ENCODE measurements around the gene ZFP57. TPM values are rescaled to one million over a fixed set of nuclear protein-coding genes. Genes with fewer than 3 reads are reported as not detected.
"Not testable (repeated sequence)": the region's sequence is repeated elsewhere in the genome, so short reads cannot be mapped to it uniquely, and the experiment has no call there.

ZFP57 gene
- polyA plus RNA-seq, 2 donors = 0.06 to 1.3 TPM

DNA sequence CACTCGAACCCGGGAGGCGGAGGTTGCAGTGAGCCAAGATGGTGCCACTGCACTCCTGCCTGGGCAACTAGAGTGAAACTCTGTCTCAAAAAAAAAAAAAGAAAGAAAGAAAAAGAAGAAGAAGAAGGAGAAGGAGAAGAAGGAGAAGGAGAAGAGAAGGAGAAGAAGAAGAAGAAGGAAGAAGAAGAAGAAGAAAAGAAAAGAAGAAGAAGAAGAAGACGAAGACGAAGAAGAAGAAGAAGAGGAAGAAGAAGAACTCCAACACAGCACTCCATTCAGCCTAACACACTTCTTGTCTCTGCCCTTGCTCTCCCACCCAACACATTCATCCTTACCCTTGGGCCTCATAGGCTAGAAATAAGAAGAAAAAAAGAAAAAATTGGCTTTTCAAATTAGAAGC, 6.9 kb downstream of the ZFP57 start:
- H3K4me1 ChIP-seq (ENCODE audit: control insufficient read depth in 2 of 2, insufficient read depth in 2 of 2, low read length in 1 of 2) = no peaks in the 10 kb centered on the region
- no peak overlapping the region for H3K27ac ChIP-seq (ENCODE audit: low read depth in 2 of 2, low read length in 1 of 2)
- H3K4me3 ChIP-seq (ENCODE audit: low read depth in 1 of 2, low read length in 2 of 2) = no peak overlapping the region
- no peaks in the 10 kb centered on the region for H3K27me3 ChIP-seq (ENCODE audit: control insufficient read depth in 1 of 2, insufficient read depth in 2 of 2, low read length in 2 of 2)
- 89 to 95% methylated on average over 5 of the region's 5 CpGs for WGBS, 2 donors
- no peaks in the 10 kb centered on the region for H3K36me3 ChIP-seq (ENCODE audit: control insufficient read depth in 2 of 2, insufficient read depth in 2 of 2, low read length in 1 of 2)
- no peaks in the 10 kb centered on the region for H3K9me3 ChIP-seq (ENCODE audit: control insufficient read depth in 2 of 2, insufficient read depth in 1 of 2, low read depth in 1 of 2, low read length in 1 of 2)

GRCh38 chr6:29673161-29673560, 7.8 kb downstream of the ZFP57 start:
- Histone ChIP-seq H3K27ac (ENCODE audit: low read depth in 2 of 2, low read length in 1 of 2) (no peak overlapping the region), H3K36me3 (ENCODE audit: control insufficient read depth in 2 of 2, insufficient read depth in 2 of 2, low read length in 1 of 2) (no peaks in the 10 kb centered on the region), H3K4me1 (ENCODE audit: control insufficient read depth in 2 of 2, insufficient read depth in 2 of 2, low read length in 1 of 2) (no peaks in the 10 kb centered on the region), H3K9me3 (ENCODE audit: control insufficient read depth in 2 of 2, insufficient read depth in 1 of 2, low read depth in 1 of 2, low read length in 1 of 2) (no peaks in the 10 kb centered on the region), H3K27me3 (ENCODE audit: control insufficient read depth in 1 of 2, insufficient read depth in 2 of 2, low read length in 2 of 2) (no peaks in the 10 kb centered on the region), H3K4me3 (ENCODE audit: low read depth in 1 of 2, low read length in 2 of 2) (no peak overlapping the region)
- 92 to 96% methylated on average over 12 of the region's 12 CpGs for WGBS, 2 donors

DNA sequence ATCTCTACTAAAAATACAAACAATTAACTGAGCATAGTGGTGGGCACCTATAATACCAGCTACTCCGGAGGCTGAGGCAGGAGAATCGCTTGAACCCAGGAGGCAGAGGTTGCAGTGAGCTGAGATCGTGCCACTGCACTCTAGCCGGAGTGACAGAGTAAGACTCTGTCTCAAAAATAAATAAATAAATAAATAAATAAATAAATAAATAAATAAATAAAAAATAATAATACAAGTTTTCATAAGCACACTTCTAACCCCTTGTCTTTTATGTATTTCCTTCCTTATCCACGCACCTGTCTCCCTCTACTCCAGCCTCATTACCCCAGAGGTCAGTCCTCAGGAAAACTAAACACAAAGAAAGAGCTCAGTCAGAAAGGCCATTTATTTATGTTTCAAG, 8.8 kb downstream of the ZFP57 start:
- WGBS, 2 donors = 93 to 96% methylated on average over 5 of the region's 5 CpGs
- not testable (repeated sequence) for H3K27ac ChIP-seq (ENCODE audit: low read depth in 2 of 2, low read length in 1 of 2); H3K36me3 ChIP-seq (ENCODE audit: control insufficient read depth in 2 of 2, insufficient read depth in 2 of 2, low read length in 1 of 2); H3K27me3 ChIP-seq (ENCODE audit: control insufficient read depth in 1 of 2, insufficient read depth in 2 of 2, low read length in 2 of 2); H3K9me3 ChIP-seq (ENCODE audit: control insufficient read depth in 2 of 2, insufficient read depth in 1 of 2, low read depth in 1 of 2, low read length in 1 of 2); H3K4me1 ChIP-seq (ENCODE audit: control insufficient read depth in 2 of 2, insufficient read depth in 2 of 2, low read length in 1 of 2); H3K4me3 ChIP-seq (ENCODE audit: low read depth in 1 of 2, low read length in 2 of 2)

DNA sequence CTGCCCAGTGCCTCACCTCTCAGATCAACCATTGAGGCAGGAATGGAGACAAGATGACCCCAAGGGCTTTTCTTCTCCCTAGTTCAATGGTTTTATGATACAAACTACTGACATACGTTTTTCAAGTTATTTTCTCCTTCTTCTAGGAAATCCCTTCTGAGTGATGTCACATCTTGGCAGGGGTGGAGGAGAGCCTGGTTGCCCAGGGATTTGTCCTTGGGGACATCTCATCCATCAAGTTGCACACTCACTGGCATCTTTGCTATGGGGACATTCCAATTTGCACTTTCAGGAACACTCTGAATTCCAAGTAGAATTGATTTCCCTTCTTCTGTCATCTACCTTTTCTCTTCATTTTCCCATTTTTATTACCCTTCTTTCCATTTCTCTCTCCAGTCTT, 9.9 kb downstream of the ZFP57 start:
- 20 to 33% methylated on average over 1 of the region's 1 CpG for WGBS, 2 donors
- H3K9me3 ChIP-seq (ENCODE audit: control insufficient read depth in 2 of 2, insufficient read depth in 1 of 2, low read depth in 1 of 2, low read length in 1 of 2) = no peaks in the 10 kb centered on the region
- H3K27me3 ChIP-seq (ENCODE audit: control insufficient read depth in 1 of 2, insufficient read depth in 2 of 2, low read length in 2 of 2) = no peaks in the 10 kb centered on the region
- no peak overlapping the region for H3K4me3 ChIP-seq (ENCODE audit: low read depth in 1 of 2, low read length in 2 of 2)
- H3K27ac ChIP-seq (ENCODE audit: low read depth in 2 of 2, low read length in 1 of 2) = no peak overlapping the region
- H3K4me1 ChIP-seq (ENCODE audit: control insufficient read depth in 2 of 2, insufficient read depth in 2 of 2, low read length in 1 of 2) = no peaks in the 10 kb centered on the region
- H3K36me3 ChIP-seq (ENCODE audit: control insufficient read depth in 2 of 2, insufficient read depth in 2 of 2, low read length in 1 of 2) = no peaks in the 10 kb centered on the region

DNA sequence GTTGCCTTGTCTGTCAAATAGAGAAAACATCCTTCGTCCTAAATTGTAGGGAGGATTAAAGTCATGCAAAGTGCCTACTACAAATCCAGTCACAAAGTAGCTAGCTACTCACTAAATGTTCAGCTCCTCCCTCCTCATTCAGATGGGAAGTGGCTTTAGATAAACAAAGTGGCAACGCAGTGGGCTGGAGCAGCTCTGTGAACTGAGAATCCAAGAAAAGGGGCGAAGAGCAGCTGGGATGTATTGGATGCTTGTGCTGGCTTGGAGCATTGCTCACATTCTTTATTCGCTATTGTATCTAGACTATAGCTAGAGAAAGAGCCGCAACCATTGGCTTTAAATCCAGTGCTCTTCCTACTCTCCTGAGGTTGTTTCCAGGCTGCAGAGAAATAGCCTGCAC, 13.8 kb downstream of the ZFP57 start:
- H3K27ac ChIP-seq (ENCODE audit: low read depth in 2 of 2, low read length in 1 of 2) = no peak overlapping the region
- WGBS, 2 donors = 50 to 53% methylated on average over 5 of the region's 5 CpGs
- no peaks in the 10 kb centered on the region for H3K9me3 ChIP-seq (ENCODE audit: control insufficient read depth in 2 of 2, insufficient read depth in 1 of 2, low read depth in 1 of 2, low read length in 1 of 2)
- peaks cover 0 to 2% of the 10 kb centered on the region in 2 donors for H3K27me3 ChIP-seq (ENCODE audit: control insufficient read depth in 1 of 2, insufficient read depth in 2 of 2, low read length in 2 of 2)
- no peak overlapping the region for H3K4me3 ChIP-seq (ENCODE audit: low read depth in 1 of 2, low read length in 2 of 2)
- H3K4me1 ChIP-seq (ENCODE audit: control insufficient read depth in 2 of 2, insufficient read depth in 2 of 2, low read length in 1 of 2) = no peaks in the 10 kb centered on the region
- no peaks in the 10 kb centered on the region for H3K36me3 ChIP-seq (ENCODE audit: control insufficient read depth in 2 of 2, insufficient read depth in 2 of 2, low read length in 1 of 2)

- Histone ChIP-seq H3K9me3 (ENCODE audit: control insufficient read depth in 2 of 2, insufficient read depth in 1 of 2, low read depth in 1 of 2, low read length in 1 of 2) (no peaks in the 10 kb centered on the region), H3K36me3 (ENCODE audit: control insufficient read depth in 2 of 2, insufficient read depth in 2 of 2, low read length in 1 of 2) (no peaks in the 10 kb centered on the region), H3K4me1 (ENCODE audit: control insufficient read depth in 2 of 2, insufficient read depth in 2 of 2, low read length in 1 of 2) (no peaks in the 10 kb centered on the region), H3K27me3 (ENCODE audit: control insufficient read depth in 1 of 2, insufficient read depth in 2 of 2, low read length in 2 of 2) (peaks cover 0 to 2% of the 10 kb centered on the region in 2 donors), H3K27ac (ENCODE audit: low read depth in 2 of 2, low read length in 1 of 2) (no peak overlapping the region), H3K4me3 (ENCODE audit: low read depth in 1 of 2, low read length in 2 of 2) (no peak overlapping the region)
- WGBS, 2 donors = 92 to 100% methylated on average over 1 of the region's 1 CpG
Observed at GRCh38 chr6:29666826-29667130, 14.2 kb downstream of the ZFP57 start.

DNA sequence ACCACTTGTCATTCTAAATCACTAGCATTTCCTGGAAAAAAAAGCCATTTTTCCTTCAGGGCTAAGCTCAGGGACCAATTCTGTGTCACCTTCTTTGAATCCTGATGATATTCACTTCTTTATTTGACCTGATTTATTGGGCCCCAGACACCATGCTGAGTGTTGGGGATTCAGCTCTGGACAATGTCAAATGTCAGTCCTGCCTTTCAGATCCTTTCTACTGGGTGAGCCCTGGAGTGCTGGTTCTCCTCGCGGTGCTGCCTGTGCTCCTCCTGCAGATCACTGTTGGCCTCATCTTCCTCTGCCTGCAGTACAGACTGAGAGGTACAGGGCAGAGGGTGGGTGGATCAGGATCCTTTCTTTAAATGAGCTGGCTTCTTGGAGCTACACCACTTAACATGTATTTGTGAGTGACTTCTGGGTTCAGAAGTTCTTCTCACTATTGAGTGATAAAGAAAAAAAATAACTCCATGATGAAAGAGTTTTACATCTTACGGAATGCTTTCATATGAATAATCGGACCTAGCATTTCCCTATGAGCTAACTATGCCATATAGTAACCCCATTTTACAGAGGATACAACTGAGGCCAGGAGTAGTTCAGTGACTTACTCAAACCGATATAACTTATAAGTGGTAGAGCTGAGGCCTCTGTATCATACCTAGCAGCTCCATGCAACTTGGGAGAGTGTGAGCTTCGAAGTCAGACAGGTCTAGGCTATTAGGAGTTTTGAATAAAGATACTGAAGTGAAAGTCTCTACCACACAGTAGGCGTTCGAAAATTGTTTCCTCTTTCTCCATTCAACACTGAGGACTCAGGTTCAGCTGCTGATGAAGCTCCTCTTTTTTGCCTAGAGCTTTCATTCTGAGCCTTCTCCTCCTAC, 14.8 kb downstream of the ZFP57 start:
- Histone ChIP-seq H3K4me3 (ENCODE audit: low read depth in 1 of 2, low read length in 2 of 2) (no peak overlapping the region), H3K4me1 (ENCODE audit: control insufficient read depth in 2 of 2, insufficient read depth in 2 of 2, low read length in 1 of 2) (no peaks in the 10 kb centered on the region), H3K36me3 (ENCODE audit: control insufficient read depth in 2 of 2, insufficient read depth in 2 of 2, low read length in 1 of 2) (no peaks in the 10 kb centered on the region), H3K27ac (ENCODE audit: low read depth in 2 of 2, low read length in 1 of 2) (no peak overlapping the region), H3K9me3 (ENCODE audit: control insufficient read depth in 2 of 2, insufficient read depth in 1 of 2, low read depth in 1 of 2, low read length in 1 of 2) (no peaks in the 10 kb centered on the region), H3K27me3 (ENCODE audit: control insufficient read depth in 1 of 2, insufficient read depth in 2 of 2, low read length in 2 of 2) (peaks cover 0 to 2% of the 10 kb centered on the region in 2 donors)
- 77 to 83% methylated on average over 8 of the region's 8 CpGs for WGBS, 2 donors

DNA sequence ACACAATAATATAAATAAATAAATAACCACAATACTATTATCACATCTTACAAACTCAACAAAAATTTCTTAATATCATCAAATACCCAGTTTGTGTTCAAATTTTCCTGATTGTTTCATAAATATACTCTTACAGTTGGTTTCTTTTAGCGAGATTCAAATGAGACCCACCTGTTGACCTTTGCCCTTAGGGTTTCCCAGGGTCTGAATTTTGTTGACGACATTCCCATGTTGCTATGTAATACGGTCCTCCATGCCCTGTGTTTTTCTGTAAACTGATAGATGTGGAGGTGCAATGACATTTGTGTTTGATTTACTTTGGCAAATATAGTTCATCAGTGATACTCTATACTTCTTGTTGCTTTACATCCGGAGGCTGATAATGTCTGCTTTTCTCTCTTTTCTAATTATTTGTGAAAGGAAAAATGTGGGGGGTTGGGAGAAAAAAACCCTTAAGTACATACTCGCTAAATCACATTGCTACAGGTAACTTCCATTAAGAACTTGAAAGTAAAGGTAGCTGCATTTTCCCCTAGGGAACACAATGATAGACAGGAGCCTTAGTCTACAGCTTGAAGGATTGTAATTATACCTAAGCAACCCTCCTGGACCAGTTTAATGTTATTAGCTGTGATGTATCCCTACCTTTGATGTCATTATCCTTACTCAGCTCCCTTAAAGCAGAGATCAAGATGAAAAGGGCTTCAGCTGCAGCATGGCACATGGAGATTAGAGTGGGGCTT, 17.5 kb downstream of the ZFP57 start:
- H3K27me3 ChIP-seq (ENCODE audit: control insufficient read depth in 1 of 2, insufficient read depth in 2 of 2, low read length in 2 of 2) = peaks cover 0 to 2% of the 10 kb centered on the region in 2 donors
- H3K4me1 ChIP-seq (ENCODE audit: control insufficient read depth in 2 of 2, insufficient read depth in 2 of 2, low read length in 1 of 2) = no peaks in the 10 kb centered on the region
- 53 to 66% methylated on average over 5 of the region's 5 CpGs for WGBS, 2 donors
- H3K4me3 ChIP-seq (ENCODE audit: low read depth in 1 of 2, low read length in 2 of 2) = no peak overlapping the region
- H3K27ac ChIP-seq (ENCODE audit: low read depth in 2 of 2, low read length in 1 of 2) = no peak overlapping the region
- no peaks in the 10 kb centered on the region for H3K9me3 ChIP-seq (ENCODE audit: control insufficient read depth in 2 of 2, insufficient read depth in 1 of 2, low read depth in 1 of 2, low read length in 1 of 2)
- no peaks in the 10 kb centered on the region for H3K36me3 ChIP-seq (ENCODE audit: control insufficient read depth in 2 of 2, insufficient read depth in 2 of 2, low read length in 1 of 2)

DNA sequence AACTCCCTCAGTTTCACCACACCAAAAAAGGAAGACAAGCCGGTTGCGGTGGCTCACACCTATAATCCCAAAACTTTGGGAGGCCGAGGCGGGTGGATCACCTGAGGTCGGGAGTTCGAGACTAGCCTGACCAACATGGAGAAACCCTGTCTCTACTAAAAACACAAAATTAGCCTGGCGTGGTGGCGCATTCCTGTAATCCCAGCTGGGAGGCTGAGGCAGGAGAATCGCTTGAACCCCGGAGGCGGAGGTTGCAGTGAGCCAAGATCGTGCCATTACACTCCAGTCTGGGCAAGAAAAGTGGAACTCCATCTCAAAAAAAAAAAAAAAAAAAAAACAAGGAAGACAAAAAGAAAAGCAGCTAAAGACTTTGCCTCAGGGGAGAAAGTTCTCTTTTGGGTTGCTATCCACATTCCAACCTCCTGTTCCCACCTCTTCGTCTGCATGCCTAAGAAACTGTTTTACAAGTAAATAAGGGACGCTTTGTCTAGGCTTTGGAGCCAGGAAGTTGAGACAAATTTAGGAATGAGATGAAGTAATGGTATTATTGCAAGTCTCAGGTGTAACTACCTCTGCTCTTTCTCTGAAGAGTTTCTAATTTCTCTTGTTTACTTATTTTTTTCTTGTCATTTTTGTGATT, 19.3 kb downstream of the ZFP57 start:
- H3K27me3 ChIP-seq (ENCODE audit: control insufficient read depth in 1 of 2, insufficient read depth in 2 of 2, low read length in 2 of 2); H3K4me1 ChIP-seq (ENCODE audit: control insufficient read depth in 2 of 2, insufficient read depth in 2 of 2, low read length in 1 of 2); H3K36me3 ChIP-seq (ENCODE audit: control insufficient read depth in 2 of 2, insufficient read depth in 2 of 2, low read length in 1 of 2); H3K27ac ChIP-seq (ENCODE audit: low read depth in 2 of 2, low read length in 1 of 2); H3K9me3 ChIP-seq (ENCODE audit: control insufficient read depth in 2 of 2, insufficient read depth in 1 of 2, low read depth in 1 of 2, low read length in 1 of 2); H3K4me3 ChIP-seq (ENCODE audit: low read depth in 1 of 2, low read length in 2 of 2): not testable (repeated sequence)
- 35 to 41% methylated on average over 14 of the region's 14 CpGs for WGBS, 2 donors
